ENCODE data around the gene DNM2. TPM values are rescaled to one million over a fixed set of nuclear protein-coding genes. Genes with fewer than 3 reads are reported as not detected.

Gene DNM2
- total RNA-seq, 1 experiment from 2014 or later, result 125 TPM

DNA sequence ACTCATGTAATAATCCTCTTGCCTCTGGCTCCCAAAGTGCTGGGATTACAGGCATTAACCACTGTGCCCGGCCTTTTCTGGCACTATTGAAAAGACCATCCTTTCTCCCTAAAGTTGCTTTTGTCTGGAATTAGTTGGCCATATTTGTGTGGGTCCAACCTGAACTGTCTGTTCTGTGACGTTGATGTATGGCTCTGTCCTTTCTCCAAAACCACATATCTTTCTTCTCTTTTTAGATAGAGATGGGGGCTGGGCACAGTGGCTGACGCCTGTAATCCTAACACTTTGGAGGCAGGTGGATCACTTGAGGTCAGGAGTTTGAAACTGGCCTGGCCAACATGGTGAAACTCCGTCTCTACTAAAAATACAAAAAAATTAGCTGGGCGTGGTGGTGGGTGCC is 17.9 kb downstream of the DNM2 start:
- TF ChIP-seq TCF7L2 (IDR thresholded peaks at IDR 0.05; ENCODE audit: low read depth, low read length), result no peak
- TF ChIP-seq, protein P1, sequence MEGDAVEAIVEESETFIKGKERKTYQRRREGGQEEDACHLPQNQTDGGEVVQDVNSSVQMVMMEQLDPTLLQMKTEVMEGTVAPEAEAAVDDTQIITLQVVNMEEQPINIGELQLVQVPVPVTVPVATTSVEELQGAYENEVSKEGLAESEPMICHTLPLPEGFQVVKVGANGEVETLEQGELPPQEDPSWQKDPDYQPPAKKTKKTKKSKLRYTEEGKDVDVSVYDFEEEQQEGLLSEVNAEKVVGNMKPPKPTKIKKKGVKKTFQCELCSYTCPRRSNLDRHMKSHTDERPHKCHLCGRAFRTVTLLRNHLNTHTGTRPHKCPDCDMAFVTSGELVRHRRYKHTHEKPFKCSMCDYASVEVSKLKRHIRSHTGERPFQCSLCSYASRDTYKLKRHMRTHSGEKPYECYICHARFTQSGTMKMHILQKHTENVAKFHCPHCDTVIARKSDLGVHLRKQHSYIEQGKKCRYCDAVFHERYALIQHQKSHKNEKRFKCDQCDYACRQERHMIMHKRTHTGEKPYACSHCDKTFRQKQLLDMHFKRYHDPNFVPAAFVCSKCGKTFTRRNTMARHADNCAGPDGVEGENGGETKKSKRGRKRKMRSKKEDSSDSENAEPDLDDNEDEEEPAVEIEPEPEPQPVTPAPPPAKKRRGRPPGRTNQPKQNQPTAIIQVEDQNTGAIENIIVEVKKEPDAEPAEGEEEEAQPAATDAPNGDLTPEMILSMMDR (IDR thresholded peaks at IDR 0.05), result no peak
- TF ChIP-seq SIN3A (IDR thresholded peaks at IDR 0.05; ENCODE audit: borderline replicate concordance, insufficient read depth, low read depth, low read length), result no peak
- TF ChIP-seq, protein P2, sequence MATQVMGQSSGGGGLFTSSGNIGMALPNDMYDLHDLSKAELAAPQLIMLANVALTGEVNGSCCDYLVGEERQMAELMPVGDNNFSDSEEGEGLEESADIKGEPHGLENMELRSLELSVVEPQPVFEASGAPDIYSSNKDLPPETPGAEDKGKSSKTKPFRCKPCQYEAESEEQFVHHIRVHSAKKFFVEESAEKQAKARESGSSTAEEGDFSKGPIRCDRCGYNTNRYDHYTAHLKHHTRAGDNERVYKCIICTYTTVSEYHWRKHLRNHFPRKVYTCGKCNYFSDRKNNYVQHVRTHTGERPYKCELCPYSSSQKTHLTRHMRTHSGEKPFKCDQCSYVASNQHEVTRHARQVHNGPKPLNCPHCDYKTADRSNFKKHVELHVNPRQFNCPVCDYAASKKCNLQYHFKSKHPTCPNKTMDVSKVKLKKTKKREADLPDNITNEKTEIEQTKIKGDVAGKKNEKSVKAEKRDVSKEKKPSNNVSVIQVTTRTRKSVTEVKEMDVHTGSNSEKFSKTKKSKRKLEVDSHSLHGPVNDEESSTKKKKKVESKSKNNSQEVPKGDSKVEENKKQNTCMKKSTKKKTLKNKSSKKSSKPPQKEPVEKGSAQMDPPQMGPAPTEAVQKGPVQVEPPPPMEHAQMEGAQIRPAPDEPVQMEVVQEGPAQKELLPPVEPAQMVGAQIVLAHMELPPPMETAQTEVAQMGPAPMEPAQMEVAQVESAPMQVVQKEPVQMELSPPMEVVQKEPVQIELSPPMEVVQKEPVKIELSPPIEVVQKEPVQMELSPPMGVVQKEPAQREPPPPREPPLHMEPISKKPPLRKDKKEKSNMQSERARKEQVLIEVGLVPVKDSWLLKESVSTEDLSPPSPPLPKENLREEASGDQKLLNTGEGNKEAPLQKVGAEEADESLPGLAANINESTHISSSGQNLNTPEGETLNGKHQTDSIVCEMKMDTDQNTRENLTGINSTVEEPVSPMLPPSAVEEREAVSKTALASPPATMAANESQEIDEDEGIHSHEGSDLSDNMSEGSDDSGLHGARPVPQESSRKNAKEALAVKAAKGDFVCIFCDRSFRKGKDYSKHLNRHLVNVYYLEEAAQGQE (IDR thresholded peaks at IDR 0.05; ENCODE audit: insufficient read depth in 1 of 2, low read depth in 2 of 2, low read length in 1 of 2), result no peak
- TF ChIP-seq POLR2AphosphoS5 (IDR thresholded peaks at IDR 0.05; ENCODE audit: low read depth, low read length), result no peak
- no TSS peak for BruUV-seq (replicated peaks)
- intact Hi-C loops (cut with micrococcal nuclease; ENCODE audit: unreplicated experiment), result no loop called here
- DNase-seq (ENCODE audit: low read depth, low spot score), result no peak
- H3K4me3 ChIP-seq (ENCODE audit: low read depth in 2 of 2, low read length in 2 of 2), result no peak overlapping the region
- no peaks in the 10 kb centered on the region for H3K27me3 ChIP-seq (ENCODE audit: control insufficient read depth, insufficient read depth, low read length)
- in situ Hi-C loops (cut with HindIII; ENCODE audit: low pct_unique_long_range_greater_than_20kb, low sequenced_read_pairs), result no loop called here
- no peak overlapping the region for H3K27ac ChIP-seq (ENCODE audit: low read length)
- H3K4me1 ChIP-seq (ENCODE audit: control insufficient read depth, insufficient read depth, low read length), result no peaks in the 10 kb centered on the region
- ChIA-PET POLR2A (no interaction called here), CTCF (interaction anchor here (0.5 kb wide), 1 partner anchor 488 kb away, joined by 3 read pairs; no protein-coding TSS in a partner anchor)
- no peaks in the 10 kb centered on the region for H3K9me3 ChIP-seq (ENCODE audit: control insufficient read depth, insufficient read depth, low read depth, low read length)
- H3K36me3 ChIP-seq (ENCODE audit: control insufficient read depth, insufficient read depth, low read length), result no peaks in the 10 kb centered on the region
- no peak for ATAC-seq

DNA sequence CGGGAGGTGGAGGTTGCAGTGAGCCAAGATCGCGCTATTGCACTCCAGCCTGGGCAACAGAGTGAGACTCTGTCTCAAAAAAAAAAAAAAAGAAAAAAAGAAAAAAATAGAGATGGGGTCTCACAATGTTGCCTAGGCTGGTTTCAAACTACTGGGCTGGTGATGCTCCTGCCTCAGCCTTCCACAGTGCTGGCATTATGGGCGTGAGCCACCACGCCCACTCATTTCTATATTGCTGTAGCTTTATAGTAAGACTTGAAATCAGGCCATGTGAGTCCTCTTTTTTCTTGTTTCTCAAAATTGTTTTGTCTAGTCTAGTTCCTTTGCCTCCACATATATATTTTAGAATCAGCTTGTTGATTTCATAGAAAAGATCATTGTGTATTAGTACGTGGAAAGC is 18.3 kb downstream of the DNM2 start:
- Histone ChIP-seq H3K9me3 (ENCODE audit: control insufficient read depth, insufficient read depth, low read depth, low read length) (no peaks in the 10 kb centered on the region), H3K4me3 (ENCODE audit: low read depth in 2 of 2, low read length in 2 of 2) (no peak overlapping the region), H3K27me3 (ENCODE audit: control insufficient read depth, insufficient read depth, low read length) (no peaks in the 10 kb centered on the region), H3K4me1 (ENCODE audit: control insufficient read depth, insufficient read depth, low read length) (no peaks in the 10 kb centered on the region), H3K27ac (ENCODE audit: low read length) (no peak overlapping the region), H3K36me3 (ENCODE audit: control insufficient read depth, insufficient read depth, low read length) (no peaks in the 10 kb centered on the region)
- ATAC-seq, result no peak
- POLR2A ChIA-PET, result no interaction called here
- no peak for DNase-seq (ENCODE audit: low read depth, low spot score)
- in situ Hi-C loops (cut with HindIII; ENCODE audit: low pct_unique_long_range_greater_than_20kb, low sequenced_read_pairs), result no loop called here
- CTCF ChIA-PET, result interaction anchor here (0.5 kb wide), 1 partner anchor 488 kb away, joined by 3 read pairs; no protein-coding TSS in a partner anchor
- intact Hi-C loops (cut with micrococcal nuclease; ENCODE audit: unreplicated experiment), result no loop called here
- TF ChIP-seq POLR2AphosphoS5 (IDR thresholded peaks at IDR 0.05; ENCODE audit: low read depth, low read length) (no peak), SIN3A (IDR thresholded peaks at IDR 0.05; ENCODE audit: borderline replicate concordance, insufficient read depth, low read depth, low read length) (no peak), TCF7L2 (IDR thresholded peaks at IDR 0.05; ENCODE audit: low read depth, low read length) (no peak)
- TF ChIP-seq, protein P2 (IDR thresholded peaks at IDR 0.05; ENCODE audit: insufficient read depth in 1 of 2, low read depth in 2 of 2, low read length in 1 of 2), result no peak
- TF ChIP-seq, protein P1 (IDR thresholded peaks at IDR 0.05), result no peak
- BruUV-seq (replicated peaks), result no TSS peak
